GM12892 (cell line): ENCODE measurements around the gene NUP93.

Experiments
- DNase-seq: peaks from one replicate; pipeline ENCODE4 v3.0.0; 2011; ENCODE audit not compliant: insufficient read length
- FAIRE-seq: peaks from 2 replicates; lab custom pipeline; 2011; peaks lifted over from hg19 to GRCh38; lab: Jason Lieb, UNC
- POLR2A ChIP-seq: IDR thresholded peaks from 2 replicates; pipeline ENCODE4 v1.6.1; 2011; ENCODE audit warnings: low read depth, low read length, control low read depth
- POLR2AphosphoS5 ChIP-seq: IDR thresholded peaks from 2 replicates; pipeline ENCODE4 v1.6.1; 2011; ENCODE audit warnings: low read depth, low read length, control low read depth
- TAF1 ChIP-seq: IDR thresholded peaks from 2 replicates; pipeline ENCODE4 v1.6.1; 2011; ENCODE audit warnings: low read depth, mild to moderate bottlenecking, control low read depth, low read length, borderline replicate concordance

The NUP93 gene

DNA sequence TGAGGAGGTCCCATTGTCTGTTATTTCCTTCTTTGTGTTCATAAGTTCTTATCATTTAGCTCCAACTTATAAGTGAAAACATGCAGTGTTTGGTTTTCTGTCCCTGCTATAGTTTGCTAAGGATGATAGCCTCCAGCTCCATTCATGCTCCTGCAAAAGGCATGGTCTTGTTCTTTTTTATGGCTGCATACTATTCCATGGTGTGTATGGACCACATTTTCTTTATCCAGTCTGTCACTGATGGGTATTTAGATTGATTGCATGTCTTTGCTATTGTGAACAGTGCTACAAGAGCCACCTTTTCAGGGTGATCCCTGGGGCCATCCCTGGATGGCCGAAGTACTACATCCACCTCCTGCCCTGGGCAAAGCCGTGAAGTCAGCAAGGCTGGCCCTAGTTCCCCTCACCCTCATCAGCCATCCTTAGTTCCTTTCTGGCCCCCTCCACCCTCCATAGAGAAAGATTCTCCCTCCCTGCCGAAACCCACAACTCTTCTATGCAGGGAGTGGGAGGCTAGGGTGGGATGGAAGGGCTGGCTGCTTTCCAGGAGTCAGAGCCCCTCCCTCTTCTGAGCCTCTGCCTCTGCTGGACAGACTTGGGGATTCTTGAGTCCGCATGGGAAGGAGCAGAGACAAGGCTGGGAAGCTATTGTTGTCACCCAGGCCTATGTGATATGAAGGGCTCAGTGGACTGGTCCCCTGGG, 39.4 kb upstream of the NUP93 start:
- no peak for DNase-seq
- FAIRE-seq: no peak
- TF ChIP-seq TAF1: no peak

DNA sequence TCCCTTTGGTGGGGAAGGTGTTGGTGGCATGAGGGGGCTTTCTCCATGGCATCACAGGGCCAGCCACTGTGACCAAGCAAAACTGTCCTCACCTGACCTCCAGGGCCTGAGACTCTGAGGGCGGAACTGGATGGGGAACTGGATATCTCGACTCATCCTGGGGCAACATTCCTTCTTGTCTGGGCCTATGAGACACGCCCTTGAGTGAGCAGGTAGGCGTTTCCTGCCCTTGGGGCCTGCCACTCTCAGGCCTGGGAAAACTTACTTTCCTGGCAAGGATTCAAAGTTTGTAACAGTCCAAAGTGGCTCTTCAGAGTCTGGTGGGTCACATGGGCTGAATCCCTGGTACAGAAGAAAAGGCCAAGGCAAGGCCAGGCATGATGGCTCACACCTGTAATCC, 38.0 kb upstream of the NUP93 start:
- TF ChIP-seq POLR2A (no peak), POLR2AphosphoS5 (no peak), TAF1 (no peak)
- no peak for FAIRE-seq
- no peak for DNase-seq

DNA sequence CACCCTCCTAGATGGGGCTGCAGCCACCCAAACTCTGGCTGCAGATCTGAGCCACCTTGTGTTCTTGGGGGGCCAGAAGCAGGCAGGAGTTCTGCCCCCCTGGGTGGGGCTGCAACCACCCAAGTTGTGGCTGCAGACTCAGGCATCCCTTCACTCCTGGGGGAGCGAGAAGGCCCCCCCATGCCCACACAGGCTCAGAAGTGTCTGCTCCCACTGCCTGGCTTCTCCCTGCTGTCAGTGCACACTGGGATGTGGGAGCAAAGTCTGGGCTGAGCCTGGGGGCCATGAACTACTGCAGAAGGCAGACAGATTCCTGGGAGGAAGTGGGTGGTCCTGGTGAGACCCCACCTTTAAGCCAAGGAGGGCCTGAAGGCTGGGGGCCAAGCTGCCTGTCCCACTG, 34.7 kb upstream of the NUP93 start:
- TF ChIP-seq TAF1: no peak
- no peak for TF ChIP-seq POLR2AphosphoS5
- TF ChIP-seq POLR2A: no peak
- DNase-seq (no peak), FAIRE-seq (no peak)

GRCh38 chr16:56697456-56698155, 32.3 kb upstream of the NUP93 start:
- DNase-seq: no peak
- FAIRE-seq: no peak
- TF ChIP-seq POLR2AphosphoS5: no peak
- TF ChIP-seq POLR2A: no peak
- TF ChIP-seq TAF1: no peak

- DNase-seq (no peak), FAIRE-seq (no peak)
- no peak for TF ChIP-seq POLR2AphosphoS5
- TF ChIP-seq TAF1: no peak
- TF ChIP-seq POLR2A: no peak
Observed at GRCh38 chr16:56700195-56700594, 29.7 kb upstream of the NUP93 start.

DNA sequence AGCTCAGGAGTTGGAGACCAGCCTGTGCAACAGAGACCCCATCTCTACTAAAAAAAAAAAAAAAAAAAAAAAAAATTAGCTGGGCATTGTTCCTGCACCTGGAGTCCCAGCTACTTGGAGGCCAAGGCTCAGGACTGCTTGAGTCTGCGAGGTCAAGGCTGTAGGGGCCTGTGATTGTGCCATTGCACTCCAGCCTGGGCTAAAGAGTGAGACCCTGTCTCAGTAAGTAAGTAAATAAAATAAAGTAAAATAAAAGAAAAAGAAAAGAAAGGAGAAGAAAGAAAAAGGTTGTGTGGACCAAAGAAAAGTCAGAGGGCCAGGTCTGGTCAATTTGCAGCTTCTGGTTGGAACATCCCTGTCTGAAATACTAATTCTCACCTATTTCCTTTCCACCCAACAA, 29.3 kb upstream of the NUP93 start:
- DNase-seq (no peak), FAIRE-seq (no peak)
- TF ChIP-seq POLR2A: no peak
- TF ChIP-seq POLR2AphosphoS5: no peak
- TF ChIP-seq TAF1: no peak

- no peak for DNase-seq
- TF ChIP-seq TAF1: no peak
- TF ChIP-seq POLR2AphosphoS5: no peak
- TF ChIP-seq POLR2A: no peak
- FAIRE-seq: peak; percentile 30
Observed at GRCh38 chr16:56701534-56701933, 28.4 kb upstream of the NUP93 start.

GRCh38 chr16:56702836-56703235, 27.1 kb upstream of the NUP93 start:
- DNase-seq (no peak), FAIRE-seq (no peak)
- no peak for TF ChIP-seq POLR2AphosphoS5
- no peak for TF ChIP-seq POLR2A
- no peak for TF ChIP-seq TAF1

- FAIRE-seq: no peak
- no peak for DNase-seq
- TF ChIP-seq TAF1 (no peak), POLR2AphosphoS5 (no peak), POLR2A (no peak)
Observed at GRCh38 chr16:56708525-56709442, 21.1 kb upstream of the NUP93 start.

DNA sequence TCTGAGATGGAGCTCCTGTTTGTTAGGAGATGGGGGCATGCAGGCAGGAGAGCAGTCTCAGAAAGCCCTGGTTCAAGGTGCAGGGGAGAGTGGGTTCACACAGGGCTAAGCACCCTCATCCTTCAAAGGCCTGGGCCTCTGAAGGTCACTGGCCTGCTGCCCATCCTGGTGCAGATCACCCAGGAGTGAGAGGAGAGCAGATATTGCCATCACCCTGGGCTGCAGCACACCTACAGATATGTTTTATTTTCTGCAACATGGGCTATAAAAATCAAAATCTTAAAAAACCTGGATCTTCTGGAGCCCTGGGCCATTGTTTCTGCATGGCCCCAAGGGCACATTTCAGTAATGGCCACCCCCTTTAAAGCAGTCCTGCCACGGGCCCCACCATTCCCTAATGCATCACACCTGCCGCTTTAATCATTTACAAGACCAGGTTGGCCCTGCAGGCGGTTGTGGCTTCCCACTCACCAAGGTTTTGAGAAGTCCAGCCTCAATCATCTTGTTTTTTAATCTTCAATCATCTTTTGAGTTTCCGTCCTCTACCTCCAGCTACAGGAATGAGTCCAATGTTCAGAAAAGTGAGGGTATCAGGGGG, 20.4 kb upstream of the NUP93 start:
- FAIRE-seq (no peak), DNase-seq (no peak)
- no peak for TF ChIP-seq POLR2A
- no peak for TF ChIP-seq POLR2AphosphoS5
- no peak for TF ChIP-seq TAF1

DNA sequence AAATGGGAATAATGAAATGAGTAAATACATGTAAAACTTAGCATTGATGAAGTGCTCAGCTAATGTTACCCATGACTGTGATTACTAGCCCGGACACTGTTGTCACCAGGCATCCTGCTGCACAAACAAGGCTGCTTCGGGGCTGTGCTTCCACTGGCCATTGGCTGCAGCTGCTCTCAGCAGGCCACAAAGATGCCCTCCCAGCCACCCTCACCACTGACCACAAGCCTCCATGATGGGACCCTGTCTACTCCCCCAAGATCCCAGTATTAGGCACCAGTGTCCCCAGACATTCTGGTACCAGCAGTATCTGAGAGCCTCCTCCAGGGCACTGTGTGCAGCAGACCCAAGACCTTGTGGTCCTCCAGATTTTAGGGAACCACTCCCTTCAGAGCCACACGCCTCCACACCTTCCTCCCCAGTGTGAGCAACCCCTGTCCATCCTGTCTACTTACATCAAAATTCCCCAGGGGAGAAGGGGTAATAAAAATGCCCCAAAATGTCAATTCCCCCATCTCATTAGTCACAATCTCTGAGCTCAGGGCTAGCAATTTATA, 19.7 kb upstream of the NUP93 start:
- no peak for TF ChIP-seq POLR2AphosphoS5
- no peak for TF ChIP-seq POLR2A
- no peak for TF ChIP-seq TAF1
- no peak for DNase-seq
- FAIRE-seq: no peak

DNA sequence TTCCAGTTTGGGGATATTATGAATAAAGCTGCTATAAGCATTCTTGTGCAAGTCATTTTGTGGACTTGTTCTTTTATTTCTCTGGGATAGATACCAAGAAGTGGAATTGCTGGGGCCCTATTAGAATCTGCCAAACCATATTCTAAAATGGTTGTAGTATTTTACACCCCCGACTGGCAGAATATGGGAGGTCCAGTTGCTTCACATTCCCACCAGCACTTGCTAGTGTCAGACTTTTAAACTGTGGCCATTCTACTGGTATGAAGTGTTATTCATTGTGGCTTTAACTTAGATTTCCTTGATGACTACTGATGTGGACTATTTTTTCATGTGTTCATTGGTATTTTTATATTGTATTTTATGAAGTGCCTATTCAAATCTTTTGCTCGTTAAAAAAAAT, 18.1 kb upstream of the NUP93 start:
- no peak for DNase-seq
- no peak for TF ChIP-seq TAF1
- no peak for TF ChIP-seq POLR2A
- TF ChIP-seq POLR2AphosphoS5: no peak
- FAIRE-seq: no peak
